PC-9 (cell line): Measurements from ENCODE around the gene CLCN5. TPM values are rescaled to one million over a fixed set of nuclear protein-coding genes. Genes with fewer than 3 reads are reported as not detected.

ENCODE experiments used
- BruUV-seq: library from RNA; stranded (reverse); fragments of 400-500 nt; replicated peaks from 2 replicates; lab custom pipeline; 2021; lab: Mats Ljungman, UMichigan
- CTCF ChIA-PET: fragments of 300-600 bp; sonication (Branson Sonifier 250); formaldehyde crosslinking; loops from one replicate; lab custom pipeline; 2022; ENCODE audit warnings: antibody characterized with exemption; lab: Charles Lee
- POLR2A ChIA-PET: fragments of 300-600 bp; sonication (Branson Sonifier 250); formaldehyde crosslinking; loops from one replicate; lab custom pipeline; 2022; ENCODE audit warnings: antibody characterized with exemption; ENCODE audit not compliant: unreplicated experiment; lab: Charles Lee
- DNase-seq, 2 experiments: peaks; one replicate each; pipeline versions ENCODE4 v3.0.0 to v3.0.0-alpha.2; 2015 to 2022; ENCODE audit warnings: mixed read lengths in 1 of 2
- H2AFZ ChIP-seq: fragments of 200-600 bp; sonication (generic); 2 replicates; pipeline ENCODE4 v1.8.1; 2017; ENCODE audit warnings: antibody characterized with exemption
- H3F3A ChIP-seq: fragments of 200-600 bp; sonication (generic); 2 replicates; pipeline ENCODE4 v1.8.1; 2017; ENCODE audit warnings: antibody characterized with exemption, mild to moderate bottlenecking, low read depth; ENCODE audit not compliant: insufficient read depth
- H3K27ac ChIP-seq: fragments of 200-600 bp; sonication (generic); 2 replicates; pipeline ENCODE4 v1.6.1; 2016; ENCODE audit warnings: mixed run types
- H3K27me3 ChIP-seq: fragments of 200-600 bp; sonication (generic); 2 replicates; pipeline ENCODE4 v1.6.1; 2016; ENCODE audit warnings: low read depth, mixed run types; ENCODE audit not compliant: insufficient read depth
- H3K36me3 ChIP-seq: fragments of 200-600 bp; sonication (generic); 2 replicates; pipeline ENCODE4 v1.6.1; 2016; ENCODE audit warnings: low read depth, mixed run types
- H3K4me1 ChIP-seq: fragments of 200-600 bp; sonication (generic); replicated peaks from 2 replicates; pipeline ENCODE4 v1.6.1; 2016; ENCODE audit warnings: mixed run types; ENCODE audit not compliant: insufficient read depth
- H3K4me2 ChIP-seq: fragments of 200-600 bp; sonication (generic); 2 replicates; pipeline ENCODE4 v1.6.1; 2017; ENCODE audit warnings: mixed run types
- H3K4me3 ChIP-seq: fragments of 200-600 bp; sonication (generic); 2 replicates; pipeline ENCODE4 v1.6.1; 2016; ENCODE audit warnings: mixed run types
- H3K79me2 ChIP-seq: fragments of 200-600 bp; sonication (generic); 2 replicates; pipeline ENCODE4 v1.6.1; 2017; ENCODE audit warnings: low read depth, mixed run types
- H3K9me2 ChIP-seq: fragments of 200-600 bp; sonication (generic); 2 replicates; pipeline ENCODE4 v1.8.1; 2017; ENCODE audit warnings: mild to moderate bottlenecking; ENCODE audit not compliant: insufficient read depth
- H3K9me3 ChIP-seq: fragments of 200-600 bp; sonication (generic); 2 replicates; pipeline ENCODE4 v1.8.1; 2016; ENCODE audit warnings: low read depth; ENCODE audit not compliant: insufficient read depth
- H4K20me1 ChIP-seq: fragments of 200-600 bp; sonication (generic); 2 replicates; pipeline ENCODE4 v1.8.1; 2017; ENCODE audit not compliant: insufficient read depth
- CTCF ChIP-seq: fragments of 200-600 bp; sonication (generic); conservative IDR thresholded peaks from 2 replicates; pipeline ENCODE4 v1.6.1; 2017; ENCODE audit warnings: mixed run types, antibody characterized with exemption, mild to moderate bottlenecking, moderate library complexity
- EZH2 ChIP-seq: fragments of 200-600 bp; sonication (generic); IDR thresholded peaks from 2 replicates; pipeline ENCODE4 v1.8.0; 2017; ENCODE audit warnings: antibody characterized with exemption, low read depth
- intact Hi-C: fragments of 100-400 bp; cut with micrococcal nuclease; formaldehyde crosslinking; loops from one replicate; pipeline ENCODE4 v1.10.0; 2022; ENCODE audit not compliant: unreplicated experiment
- total RNA-seq: library from RNA; stranded (reverse); gene quantifications from 2 replicates; pipeline ENCODE4 v1.2.3, GENCODE V29; 2021

Gene CLCN5
- total RNA-seq, 1 experiment from 2014 or later, result 0.94 TPM

- Histone ChIP-seq H3K9me2 (no peaks in the 10 kb centered on the region), H3F3A (no peaks in the 10 kb centered on the region), H3K79me2 (no peaks in the 10 kb centered on the region), H4K20me1 (no peaks in the 10 kb centered on the region), H3K36me3 (no peaks in the 10 kb centered on the region), H3K4me3 (no peak overlapping the region), H3K4me2 (no peak overlapping the region), H2AFZ (no peak overlapping the region), H3K4me1 (no peaks in the 10 kb centered on the region), H3K27me3 (no peaks in the 10 kb centered on the region), H3K27ac (no peak overlapping the region), H3K9me3 (no peaks in the 10 kb centered on the region)
- ChIA-PET CTCF (no interaction called here), POLR2A (no interaction called here)
- BruUV-seq, result no TSS peak
- TF ChIP-seq EZH2 (no peak), CTCF (no peak)
- DNase-seq, result no peak
- intact Hi-C loops, result loop anchor here (10.0 kb wide), 1 partner anchor 173 kb away; no protein-coding TSS in a partner anchor
These were observed 10.3 kb upstream of the CLCN5 start for GRCh38 chrX:49912086-49912485.

GRCh38 chrX:49912861-49913260 lies 9.5 kb upstream of the CLCN5 start:
- BruUV-seq, result no TSS peak
- intact Hi-C loops, result loop anchor here (10.0 kb wide), 1 partner anchor 172 kb away; no protein-coding TSS in a partner anchor
- Histone ChIP-seq H3K36me3 (no peaks in the 10 kb centered on the region), H3K79me2 (no peaks in the 10 kb centered on the region), H3K4me3 (no peak overlapping the region), H3K9me2 (no peaks in the 10 kb centered on the region), H3F3A (no peaks in the 10 kb centered on the region), H3K9me3 (no peaks in the 10 kb centered on the region), H3K4me2 (no peak overlapping the region), H2AFZ (no peak overlapping the region), H4K20me1 (no peaks in the 10 kb centered on the region), H3K27ac (no peak overlapping the region), H3K4me1 (no peaks in the 10 kb centered on the region), H3K27me3 (no peaks in the 10 kb centered on the region)
- TF ChIP-seq CTCF, result no peak
- TF ChIP-seq EZH2, result no peak
- no peak for DNase-seq
- ChIA-PET POLR2A (no interaction called here), CTCF (no interaction called here)

- intact Hi-C loops, result loop anchor here (5.0 to 10.0 kb wide), 3 partner anchors 169 to 667 kb away; partner anchors contain the start of genes AKAP4 and CCNB3
- POLR2A ChIA-PET, result no interaction called here
- Histone ChIP-seq H3K4me1 (no peaks in the 10 kb centered on the region), H3K27ac (no peak overlapping the region), H3K36me3 (no peaks in the 10 kb centered on the region), H3K79me2 (no peaks in the 10 kb centered on the region), H3K27me3 (no peaks in the 10 kb centered on the region), H4K20me1 (no peaks in the 10 kb centered on the region), H3K9me3 (no peaks in the 10 kb centered on the region), H2AFZ (no peak overlapping the region), H3K4me3 (no peak overlapping the region), H3F3A (no peaks in the 10 kb centered on the region), H3K9me2 (no peaks in the 10 kb centered on the region), H3K4me2 (no peak overlapping the region)
- TF ChIP-seq EZH2 (no peak), CTCF (peak; percentile 72)
- no peak for DNase-seq
- CTCF ChIA-PET, result no interaction called here
- no TSS peak for BruUV-seq
These were observed 6.8 kb upstream of the CLCN5 start for GRCh38 chrX:49915361-49916222.
